OCI-LY3 (cell line): Measurements from ENCODE around the gene AKT3.

Experiments
- H2AFZ ChIP-seq: fragments of 200-600, 300-600 bp; shearing (Covaris generic); 2 replicates; pipeline ENCODE4 v1.6.0; 2014; ENCODE audit warnings: antibody characterized with exemption, low read depth, low read length
- H3K27ac ChIP-seq: fragments of 200-600, 300-600 bp; sonication (generic); 2 replicates; pipeline ENCODE4 v1.5.1; 2014; ENCODE audit warnings: mild to moderate bottlenecking, low read length, moderate library complexity, mixed read lengths
- H3K27me3 ChIP-seq: fragments of 200-600, 300-600 bp; sonication (generic); 2 replicates; pipeline ENCODE4 v1.6.1; 2014; ENCODE audit warnings: low read depth, low read length, mixed read lengths
- H3K36me3 ChIP-seq: fragments of 200-600, 300-600 bp; sonication (generic); replicated peaks from 2 replicates; pipeline ENCODE3; 2014; ENCODE audit warnings: low read depth, low read length, mixed read lengths
- H3K4me1 ChIP-seq: fragments of 300-600, 200-600 bp; sonication (generic); 2 replicates; pipeline ENCODE4 v1.6.1; 2014; ENCODE audit warnings: low read length, mixed read lengths
- H3K4me2 ChIP-seq: fragments of 200-600, 300-600 bp; sonication (generic); 2 replicates; pipeline ENCODE4 v1.6.1; 2014; ENCODE audit warnings: low read length, mixed read lengths
- H3K4me3 ChIP-seq: fragments of 300-600, 200-600 bp; sonication (generic); 2 replicates; pipeline ENCODE4 v1.5.1; 2014; ENCODE audit warnings: antibody characterized with exemption, mild to moderate bottlenecking, low read length, moderate library complexity
- H3K79me2 ChIP-seq: fragments of 300-600, 200-600 bp; shearing (Covaris generic); 2 replicates; pipeline ENCODE4 v1.6.1; 2014; ENCODE audit warnings: mild to moderate bottlenecking, low read length, mixed read lengths
- H3K9ac ChIP-seq: fragments of 300-600, 200-600 bp; shearing (Covaris generic); 2 replicates; pipeline ENCODE4 v1.6.0; 2014; ENCODE audit warnings: mild to moderate bottlenecking, low read length, moderate library complexity
- H3K9me3 ChIP-seq: fragments of 200-600, 300-600 bp; shearing (Covaris generic); 2 replicates; pipeline ENCODE4 v1.6.1; 2014; ENCODE audit warnings: low read length, mixed read lengths; ENCODE audit not compliant: insufficient read depth
- H4K20me1 ChIP-seq: fragments of 200-600, 300-600 bp; sonication (generic); 2 replicates; pipeline ENCODE4 v1.6.1; 2016; ENCODE audit warnings: low read length, mixed read lengths; ENCODE audit not compliant: insufficient read depth
- EZH2phosphoT487 ChIP-seq: fragments of 200-600 bp; shearing (Covaris generic); IDR thresholded peaks from 2 replicates; pipeline ENCODE4 v1.6.1; 2018; ENCODE audit warnings: antibody characterized with exemption, mixed run types, low read depth
- TF ChIP-seq, protein P1 (sequence below): fragments of 200-600, 300-600 bp; sonication (generic); IDR thresholded peaks from 2 replicates; pipeline ENCODE4 v1.5.1; 2014; ENCODE audit warnings: antibody characterized with exemption, low read length, low read depth

AKT3 gene

GRCh38 chr1:243646841-243647240, 203.2 kb downstream of the AKT3 start:
- Histone ChIP-seq H3K79me2 (no peaks in the 10 kb centered on the region), H3K9me3 (no peaks in the 10 kb centered on the region), H3K4me2 (no peak overlapping the region), H3K4me3 (no peak overlapping the region), H3K9ac (no peak overlapping the region), H3K36me3 (peaks cover 5% of the 10 kb centered on the region), H3K27me3 (no peaks in the 10 kb centered on the region), H3K27ac (no peak overlapping the region), H2AFZ (no peak overlapping the region), H3K4me1 (no peaks in the 10 kb centered on the region), H4K20me1 (no peaks in the 10 kb centered on the region)
- TF ChIP-seq, protein P1, sequence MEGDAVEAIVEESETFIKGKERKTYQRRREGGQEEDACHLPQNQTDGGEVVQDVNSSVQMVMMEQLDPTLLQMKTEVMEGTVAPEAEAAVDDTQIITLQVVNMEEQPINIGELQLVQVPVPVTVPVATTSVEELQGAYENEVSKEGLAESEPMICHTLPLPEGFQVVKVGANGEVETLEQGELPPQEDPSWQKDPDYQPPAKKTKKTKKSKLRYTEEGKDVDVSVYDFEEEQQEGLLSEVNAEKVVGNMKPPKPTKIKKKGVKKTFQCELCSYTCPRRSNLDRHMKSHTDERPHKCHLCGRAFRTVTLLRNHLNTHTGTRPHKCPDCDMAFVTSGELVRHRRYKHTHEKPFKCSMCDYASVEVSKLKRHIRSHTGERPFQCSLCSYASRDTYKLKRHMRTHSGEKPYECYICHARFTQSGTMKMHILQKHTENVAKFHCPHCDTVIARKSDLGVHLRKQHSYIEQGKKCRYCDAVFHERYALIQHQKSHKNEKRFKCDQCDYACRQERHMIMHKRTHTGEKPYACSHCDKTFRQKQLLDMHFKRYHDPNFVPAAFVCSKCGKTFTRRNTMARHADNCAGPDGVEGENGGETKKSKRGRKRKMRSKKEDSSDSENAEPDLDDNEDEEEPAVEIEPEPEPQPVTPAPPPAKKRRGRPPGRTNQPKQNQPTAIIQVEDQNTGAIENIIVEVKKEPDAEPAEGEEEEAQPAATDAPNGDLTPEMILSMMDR = no peak
- no peak for TF ChIP-seq EZH2phosphoT487

- Histone ChIP-seq H4K20me1 (no peaks in the 10 kb centered on the region), H3K4me3 (no peak overlapping the region), H3K9me3 (no peaks in the 10 kb centered on the region), H3K27me3 (no peaks in the 10 kb centered on the region), H3K36me3 (peaks cover 10% of the 10 kb centered on the region), H3K4me2 (no peak overlapping the region), H3K4me1 (no peaks in the 10 kb centered on the region), H3K9ac (no peak overlapping the region), H3K79me2 (no peaks in the 10 kb centered on the region), H2AFZ (no peak overlapping the region), H3K27ac (no peak overlapping the region)
- TF ChIP-seq, protein P1 = no peak
- no peak for TF ChIP-seq EZH2phosphoT487
Measured at GRCh38 chr1:243645281-243645680, 204.8 kb downstream of the AKT3 start.

- no peak overlapping the region for H2AFZ ChIP-seq
- H4K20me1 ChIP-seq = no peaks in the 10 kb centered on the region
- no peaks in the 10 kb centered on the region for H3K27me3 ChIP-seq
- no peaks in the 10 kb centered on the region for H3K79me2 ChIP-seq
- H3K4me1 ChIP-seq = peaks cover 6% of the 10 kb centered on the region
- no peaks in the 10 kb centered on the region for H3K9me3 ChIP-seq
- H3K4me3 ChIP-seq = no peak overlapping the region
- H3K36me3 ChIP-seq = peaks cover 10% of the 10 kb centered on the region
- TF ChIP-seq, protein P1 = no peak
- no peak for TF ChIP-seq EZH2phosphoT487
- H3K27ac ChIP-seq = no peak overlapping the region
- H3K4me2 ChIP-seq = no peak overlapping the region
- no peak overlapping the region for H3K9ac ChIP-seq
Measured at GRCh38 chr1:243642936-243643335, 207.1 kb downstream of the AKT3 start.

- Histone ChIP-seq H3K4me2 (no peak overlapping the region), H3K9ac (no peak overlapping the region), H3K4me3 (no peak overlapping the region), H2AFZ (no peak overlapping the region), H3K27ac (no peak overlapping the region), H3K27me3 (no peaks in the 10 kb centered on the region), H3K36me3 (peaks cover 5% of the 10 kb centered on the region), H4K20me1 (no peaks in the 10 kb centered on the region), H3K79me2 (no peaks in the 10 kb centered on the region), H3K4me1 (peaks cover 9% of the 10 kb centered on the region), H3K9me3 (no peaks in the 10 kb centered on the region)
- TF ChIP-seq, protein P1 = no peak
- TF ChIP-seq EZH2phosphoT487 = no peak
Measured at GRCh38 chr1:243639027-243639658, 210.9 kb downstream of the AKT3 start.
